Measurements from ENCODE around the gene KIAA1671. TPM values are rescaled to one million over a fixed set of nuclear protein-coding genes. Genes with fewer than 3 reads are reported as not detected.

KIAA1671 gene
- total RNA-seq, 1 donor from 2014 or later = 17.3 TPM

DNA sequence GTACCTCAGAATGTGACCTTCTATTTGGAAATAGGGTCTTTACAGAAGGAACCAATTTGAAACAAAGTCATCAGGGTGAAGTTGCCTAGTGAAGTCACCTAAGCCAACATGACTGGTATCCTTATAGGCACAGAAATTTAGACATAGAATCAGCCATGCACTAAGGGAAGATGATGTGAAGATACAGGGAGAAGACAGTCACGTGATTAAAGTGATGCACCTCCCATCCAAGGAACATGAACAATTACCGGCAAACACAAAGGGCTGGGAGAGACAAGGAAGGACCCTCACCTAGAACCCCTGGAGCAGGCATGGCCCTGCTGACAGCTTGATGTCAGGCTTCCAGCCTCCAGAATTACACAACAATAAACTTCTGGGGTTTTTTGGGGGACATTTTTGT, 263.7 kb downstream of the KIAA1671 start:
- Histone ChIP-seq H2AFZ (replicated peaks) (no peak overlapping the region), H3K79me2 (ENCODE audit: low read depth) (no peaks in the 10 kb centered on the region), H3K36me3 (no peaks in the 10 kb centered on the region), H3K9me3 (ENCODE audit: low read depth) (no peaks in the 10 kb centered on the region), H3K4me2 (no peak overlapping the region), H4K20me1 (ENCODE audit: low read depth) (no peaks in the 10 kb centered on the region), H3K4me3 (no peak overlapping the region), H3K4me1 (no peaks in the 10 kb centered on the region), H3K9ac (no peak overlapping the region), H3K27me3 (no peaks in the 10 kb centered on the region), H3K27ac (no peak overlapping the region), H3F3A (ENCODE audit: low read depth) (no peaks in the 10 kb centered on the region)
- no peak overlapping the region for H3K27ac Mint-ChIP-seq
- peaks cover 5% of the 10 kb centered on the region for H3K27me3 Mint-ChIP-seq (ENCODE audit: insufficient read depth, low read depth)
- no peaks in the 10 kb centered on the region for H3K36me3 Mint-ChIP-seq
- DNase-seq (ENCODE audit: low spot score) = no peak
- peaks cover 4% of the 10 kb centered on the region for H3K9me3 Mint-ChIP-seq
- H3K4me3 Mint-ChIP-seq = no peak overlapping the region
- H3K4me1 Mint-ChIP-seq = no peaks in the 10 kb centered on the region
- no peak for TF ChIP-seq CTCF (IDR thresholded peaks at IDR 0.05)
- TF ChIP-seq EZH2phosphoT487 (IDR thresholded peaks at IDR 0.05) = no peak

GRCh38 chr22:25219211-25219689, 266.7 kb downstream of the KIAA1671 start, which contains the start of gene CRYBB2:
Gene CRYBB2, plus strand, starts transcription at chr22:25219639. Its CDS starts 1,791 bp downstream, at chr22:25221430.
- Histone ChIP-seq H3K9ac (no peak within 1 kb of the TSS), H3K27ac (no peak within 1 kb of the TSS), H3K4me3 (no peak within 1 kb of the TSS), H3K9me3 (ENCODE audit: low read depth) (no peaks in the 10 kb centered on the region), H3K79me2 (ENCODE audit: low read depth) (no peaks in the 10 kb centered on the region), H3K36me3 (no peaks in the 10 kb centered on the region), H3K27me3 (no peaks in the 10 kb centered on the region), H3K4me1 (peaks cover 5% of the 10 kb centered on the region), H3K4me2 (no peak within 1 kb of the TSS), H2AFZ (replicated peaks) (no peak within 1 kb of the TSS), H3F3A (ENCODE audit: low read depth) (peaks cover 4% of the 10 kb centered on the region), H4K20me1 (ENCODE audit: low read depth) (no peaks in the 10 kb centered on the region)
- no peaks in the 10 kb centered on the region for H3K36me3 Mint-ChIP-seq
- no peak within 1 kb of the TSS for H3K4me3 Mint-ChIP-seq
- H3K9me3 Mint-ChIP-seq = peaks cover 4% of the 10 kb centered on the region
- no peak within 1 kb of the TSS for H3K27ac Mint-ChIP-seq
- peaks cover 4% of the 10 kb centered on the region for H3K4me1 Mint-ChIP-seq
- peaks cover 6% of the 10 kb centered on the region for H3K27me3 Mint-ChIP-seq (ENCODE audit: insufficient read depth, low read depth)
- DNase-seq (ENCODE audit: low spot score) = no peak
- TF ChIP-seq EZH2 (IDR thresholded peaks at IDR 0.05) = no peak
- TF ChIP-seq EZH2phosphoT487 (IDR thresholded peaks at IDR 0.05) = no peak
- TF ChIP-seq CTCF (IDR thresholded peaks at IDR 0.05) = no peak

DNA sequence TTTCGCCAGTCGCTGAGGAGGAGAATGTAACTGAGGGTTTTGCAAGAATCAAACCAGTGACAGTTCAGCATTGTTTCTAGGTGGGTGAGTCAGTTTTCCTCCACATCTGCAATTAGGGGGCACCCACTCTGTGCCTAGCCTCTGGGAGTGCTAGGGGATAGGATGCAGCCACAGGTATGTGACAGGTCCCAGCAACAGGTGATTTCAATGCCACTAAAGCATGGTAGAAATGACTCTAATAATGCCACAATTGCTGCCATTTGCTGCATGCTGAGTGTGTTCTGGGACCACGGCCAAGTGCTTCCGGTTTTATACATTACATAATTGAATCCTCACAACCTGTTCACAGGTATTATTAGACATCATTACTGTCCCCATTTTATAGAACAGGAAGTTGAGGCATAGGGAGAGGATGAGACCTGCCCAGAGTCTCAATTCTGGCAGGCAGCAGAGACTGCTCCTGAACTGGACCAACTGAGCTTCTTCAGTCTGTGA, 267.5 kb downstream of the KIAA1671 start:
- Mint-ChIP-seq H3K36me3 (no peaks in the 10 kb centered on the region), H3K9me3 (peaks cover 4% of the 10 kb centered on the region)

More for the DNA sequence above, 267.5 kb downstream of the KIAA1671 start:
- Histone ChIP-seq H3K9me3 (ENCODE audit: low read depth) (no peaks in the 10 kb centered on the region), H3K79me2 (ENCODE audit: low read depth) (no peaks in the 10 kb centered on the region), H3F3A (ENCODE audit: low read depth) (peaks cover 4% of the 10 kb centered on the region), H4K20me1 (ENCODE audit: low read depth) (no peaks in the 10 kb centered on the region), H3K27ac (no peak overlapping the region), H3K4me3 (no peak overlapping the region), H3K9ac (no peak overlapping the region), H2AFZ (replicated peaks) (no peak overlapping the region), H3K4me2 (no peak overlapping the region), H3K4me1 (peaks cover 5% of the 10 kb centered on the region), H3K27me3 (no peaks in the 10 kb centered on the region), H3K36me3 (no peaks in the 10 kb centered on the region)
- H3K27ac Mint-ChIP-seq = no peak overlapping the region
- TF ChIP-seq CTCF (IDR thresholded peaks at IDR 0.05) (no peak), EZH2 (IDR thresholded peaks at IDR 0.05) (no peak), EZH2phosphoT487 (IDR thresholded peaks at IDR 0.05) (no peak)
- H3K4me3 Mint-ChIP-seq = no peak overlapping the region
- peaks cover 4% of the 10 kb centered on the region for H3K4me1 Mint-ChIP-seq
- no peak for DNase-seq (ENCODE audit: low spot score)
- H3K27me3 Mint-ChIP-seq (ENCODE audit: insufficient read depth, low read depth) = peaks cover 6% of the 10 kb centered on the region
